Prostate gland (tissue), 2 donors: Measurements from ENCODE around the gene DPP3.

Source experiments
- POLR2AphosphoS5 ChIP-seq: sonication (generic); formaldehyde crosslinking; IDR thresholded peaks from one replicate; pipeline ENCODE4 v1.6.1; 2017; ENCODE audit warnings: antibody characterized with exemption
- TF ChIP-seq, protein P1 (sequence below), 4 experiments: fragments of 200-600 bp in 2 of 4; fragments of 450-650 bp in 2 of 4; sonication (generic) in 2 of 4; IDR thresholded peaks; 1 replicate in 3 of 4; 2 replicates in 1 of 4; pipeline ENCODE4 v1.5.1; 2016 to 2019; ENCODE audit warnings: antibody characterized with exemption in 4 of 4, mild to moderate bottlenecking in 2 of 4, moderate library complexity in 2 of 4

DNA sequence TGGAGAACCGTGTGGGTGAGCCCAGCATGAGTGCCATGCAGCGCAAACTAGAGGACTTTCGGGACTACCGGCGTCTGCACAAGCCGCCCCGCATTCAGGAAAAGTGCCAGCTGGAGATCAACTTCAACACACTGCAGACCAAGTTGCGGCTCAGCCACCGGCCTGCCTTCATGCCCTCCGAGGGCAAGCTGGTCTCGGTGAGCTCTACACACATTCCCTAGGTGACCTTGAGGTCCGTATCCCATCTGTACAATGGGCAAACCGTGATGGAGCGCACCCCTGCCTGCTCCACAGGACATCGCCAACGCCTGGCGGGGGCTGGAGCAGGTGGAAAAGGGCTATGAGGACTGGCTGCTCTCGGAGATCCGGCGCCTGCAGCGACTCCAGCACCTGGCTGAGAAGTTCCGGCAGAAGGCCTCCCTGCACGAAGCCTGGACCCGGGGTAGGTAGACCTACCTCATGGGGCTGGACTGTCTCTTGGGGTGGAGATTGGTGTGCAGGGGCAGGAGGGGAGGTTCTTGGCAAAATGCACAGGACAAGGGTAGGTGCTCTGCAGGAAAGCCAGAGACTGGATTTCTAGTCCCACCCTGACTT, 77.6 kb downstream of the DPP3 start:
- TF ChIP-seq, protein P1, sequence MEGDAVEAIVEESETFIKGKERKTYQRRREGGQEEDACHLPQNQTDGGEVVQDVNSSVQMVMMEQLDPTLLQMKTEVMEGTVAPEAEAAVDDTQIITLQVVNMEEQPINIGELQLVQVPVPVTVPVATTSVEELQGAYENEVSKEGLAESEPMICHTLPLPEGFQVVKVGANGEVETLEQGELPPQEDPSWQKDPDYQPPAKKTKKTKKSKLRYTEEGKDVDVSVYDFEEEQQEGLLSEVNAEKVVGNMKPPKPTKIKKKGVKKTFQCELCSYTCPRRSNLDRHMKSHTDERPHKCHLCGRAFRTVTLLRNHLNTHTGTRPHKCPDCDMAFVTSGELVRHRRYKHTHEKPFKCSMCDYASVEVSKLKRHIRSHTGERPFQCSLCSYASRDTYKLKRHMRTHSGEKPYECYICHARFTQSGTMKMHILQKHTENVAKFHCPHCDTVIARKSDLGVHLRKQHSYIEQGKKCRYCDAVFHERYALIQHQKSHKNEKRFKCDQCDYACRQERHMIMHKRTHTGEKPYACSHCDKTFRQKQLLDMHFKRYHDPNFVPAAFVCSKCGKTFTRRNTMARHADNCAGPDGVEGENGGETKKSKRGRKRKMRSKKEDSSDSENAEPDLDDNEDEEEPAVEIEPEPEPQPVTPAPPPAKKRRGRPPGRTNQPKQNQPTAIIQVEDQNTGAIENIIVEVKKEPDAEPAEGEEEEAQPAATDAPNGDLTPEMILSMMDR (IDR thresholded peaks at IDR 0.05) = no peak
- TF ChIP-seq POLR2AphosphoS5 = no peak
